Measurements from ENCODE around the gene DNAJB9. TPM values are rescaled to one million over a fixed set of nuclear protein-coding genes. Genes with fewer than 3 reads are reported as not detected.

Gene DNAJB9
- total RNA-seq, result 49.5 and 72.7 TPM in 2 replicates

GRCh38 chr7:108569381-108570145 is at the start of gene DNAJB9, which contains the start of gene THAP5:
TSS of gene DNAJB9 (plus strand) at chr7:108569874. CDS start at chr7:108571727, 1,853 bp downstream.
TSS of gene THAP5 (minus strand) at chr7:108569706. CDS start at chr7:108569569, 137 bp downstream.
- Histone ChIP-seq H3K27me3 (ENCODE audit: control insufficient read depth, insufficient read depth, low read length) (no peaks in the 10 kb centered on the region), H3K4me3 (ENCODE audit: low read depth, low read length) (peak within 1 kb of the TSS; percentile 84), H3K36me3 (ENCODE audit: control insufficient read depth, insufficient read depth, low read length) (no peaks in the 10 kb centered on the region)
- peak; percentile 98 for DNase-seq (ENCODE audit: low read depth)
- TF ChIP-seq, protein P1, sequence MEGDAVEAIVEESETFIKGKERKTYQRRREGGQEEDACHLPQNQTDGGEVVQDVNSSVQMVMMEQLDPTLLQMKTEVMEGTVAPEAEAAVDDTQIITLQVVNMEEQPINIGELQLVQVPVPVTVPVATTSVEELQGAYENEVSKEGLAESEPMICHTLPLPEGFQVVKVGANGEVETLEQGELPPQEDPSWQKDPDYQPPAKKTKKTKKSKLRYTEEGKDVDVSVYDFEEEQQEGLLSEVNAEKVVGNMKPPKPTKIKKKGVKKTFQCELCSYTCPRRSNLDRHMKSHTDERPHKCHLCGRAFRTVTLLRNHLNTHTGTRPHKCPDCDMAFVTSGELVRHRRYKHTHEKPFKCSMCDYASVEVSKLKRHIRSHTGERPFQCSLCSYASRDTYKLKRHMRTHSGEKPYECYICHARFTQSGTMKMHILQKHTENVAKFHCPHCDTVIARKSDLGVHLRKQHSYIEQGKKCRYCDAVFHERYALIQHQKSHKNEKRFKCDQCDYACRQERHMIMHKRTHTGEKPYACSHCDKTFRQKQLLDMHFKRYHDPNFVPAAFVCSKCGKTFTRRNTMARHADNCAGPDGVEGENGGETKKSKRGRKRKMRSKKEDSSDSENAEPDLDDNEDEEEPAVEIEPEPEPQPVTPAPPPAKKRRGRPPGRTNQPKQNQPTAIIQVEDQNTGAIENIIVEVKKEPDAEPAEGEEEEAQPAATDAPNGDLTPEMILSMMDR (IDR thresholded peaks at IDR 0.05; ENCODE audit: insufficient read depth, low read length, poor library complexity, severe bottlenecking), result no peak

DNA sequence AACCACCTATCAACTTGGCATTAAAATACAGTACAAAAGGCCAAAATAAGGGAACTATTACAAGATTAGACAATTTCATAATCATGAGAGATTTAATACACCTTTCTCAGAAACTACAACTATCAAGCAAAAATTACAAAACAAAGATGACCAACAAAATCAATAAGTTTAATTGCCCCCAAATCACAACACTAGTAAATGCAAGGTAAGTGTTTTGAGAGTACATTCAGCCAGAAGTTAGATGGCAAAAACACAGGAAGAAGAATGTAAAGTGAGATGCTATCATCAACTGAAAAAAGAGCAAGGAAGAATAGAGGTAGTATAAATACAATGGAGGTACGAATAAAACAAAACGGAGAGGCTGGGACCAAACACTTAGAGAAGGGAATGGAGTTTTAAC is 46.9 kb upstream of the DNAJB9 start:
- TF ChIP-seq, protein P1 (IDR thresholded peaks at IDR 0.05; ENCODE audit: insufficient read depth, low read length, poor library complexity, severe bottlenecking), result no peak
- no peaks in the 10 kb centered on the region for H3K27me3 ChIP-seq (ENCODE audit: control insufficient read depth, insufficient read depth, low read length)

DNA sequence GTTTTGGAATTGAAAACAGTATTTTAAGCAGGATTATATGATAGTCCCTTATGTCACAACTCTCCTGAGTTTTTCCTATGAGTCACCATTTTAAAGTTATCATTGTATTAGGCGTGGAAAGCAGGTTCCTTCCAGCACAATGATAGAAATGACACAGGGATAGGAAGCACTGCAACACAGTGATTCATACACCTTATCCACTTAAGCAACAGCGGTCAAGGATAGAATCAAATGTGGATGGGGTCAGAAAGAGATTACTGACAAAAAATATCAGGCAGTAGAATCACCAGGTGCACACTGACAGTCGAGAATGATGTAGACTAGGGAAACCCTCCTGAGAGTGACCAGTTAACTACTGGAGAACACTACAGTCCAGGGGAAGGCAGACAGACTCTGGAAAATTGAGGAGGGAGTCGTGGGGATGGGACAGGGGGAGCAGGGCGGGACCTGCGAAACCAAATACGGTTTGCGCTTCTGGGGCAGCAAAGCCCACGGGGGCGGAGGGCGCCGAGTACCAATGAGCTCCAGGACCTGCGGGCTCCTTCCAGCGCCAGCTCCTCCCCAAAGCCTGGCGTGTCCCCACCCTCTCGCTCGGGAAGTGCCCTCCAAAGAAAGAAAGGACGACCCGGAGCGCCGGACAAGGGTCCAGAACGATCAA is 44.2 kb upstream of the DNAJB9 start:
- TF ChIP-seq, protein P1 (IDR thresholded peaks at IDR 0.05; ENCODE audit: insufficient read depth, low read length, poor library complexity, severe bottlenecking), result no peak
- no peaks in the 10 kb centered on the region for H3K27me3 ChIP-seq (ENCODE audit: control insufficient read depth, insufficient read depth, low read length)
- peak; percentile 45 for DNase-seq (ENCODE audit: low read depth)
- H3K4me3 ChIP-seq (ENCODE audit: low read depth, low read length), result peak overlapping the region; percentile 59
- no peaks in the 10 kb centered on the region for H3K36me3 ChIP-seq (ENCODE audit: control insufficient read depth, insufficient read depth, low read length)

More for the DNA sequence above, 46.9 kb upstream of the DNAJB9 start:
- no peak for DNase-seq (ENCODE audit: low read depth)
- H3K4me3 ChIP-seq (ENCODE audit: low read depth, low read length), result no peak overlapping the region
- no peaks in the 10 kb centered on the region for H3K36me3 ChIP-seq (ENCODE audit: control insufficient read depth, insufficient read depth, low read length)

DNA sequence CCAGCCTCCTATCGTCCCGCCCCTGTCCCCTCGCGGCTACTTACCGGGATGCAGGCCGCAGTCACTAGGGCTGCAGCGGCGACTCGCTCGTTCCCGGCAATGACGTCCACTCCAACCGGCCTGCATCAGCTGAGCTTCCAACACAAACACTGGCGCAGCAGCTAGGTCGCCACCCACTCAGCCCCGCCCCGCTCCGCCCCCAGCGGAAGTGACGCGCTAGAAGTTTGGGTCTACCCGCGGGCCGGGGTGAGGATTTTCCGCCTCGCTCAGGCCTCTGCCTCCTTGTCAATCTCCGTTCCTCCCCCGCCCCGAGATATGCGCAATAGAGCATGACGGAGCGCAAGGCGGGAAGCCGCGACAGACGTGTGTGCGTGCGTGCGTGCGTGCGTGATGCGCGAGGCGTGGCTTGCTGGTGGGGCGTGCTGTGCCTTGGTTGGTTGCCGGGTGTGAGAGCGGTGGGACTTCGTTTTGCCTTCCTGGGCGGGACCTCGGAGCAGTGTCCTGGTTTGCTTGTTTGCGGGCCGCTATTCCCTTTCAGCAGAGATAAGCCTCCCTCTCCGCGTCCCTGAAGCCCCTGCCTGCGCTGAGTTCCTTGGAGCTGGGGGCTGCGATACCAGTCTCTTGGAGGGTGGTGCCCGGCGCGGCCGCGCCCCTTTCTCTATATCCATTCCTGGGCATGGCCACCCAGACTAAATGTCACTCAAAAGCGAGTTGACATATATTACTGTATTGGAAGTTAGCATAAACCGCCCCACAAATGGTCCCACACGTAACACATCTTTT is 43.5 kb upstream of the DNAJB9 start, which contains the start of gene PNPLA8:
Gene PNPLA8, minus strand, starts transcription at position 151 of the 783 bp plus-strand sequence. CDS start 10,644 bp downstream, outside the sequence.
- TF ChIP-seq, protein P1 (IDR thresholded peaks at IDR 0.05; ENCODE audit: insufficient read depth, low read length, poor library complexity, severe bottlenecking), result no peak
- Histone ChIP-seq H3K4me3 (ENCODE audit: low read depth, low read length) (peak within 1 kb of the TSS; percentile 59), H3K27me3 (ENCODE audit: control insufficient read depth, insufficient read depth, low read length) (no peaks in the 10 kb centered on the region), H3K36me3 (ENCODE audit: control insufficient read depth, insufficient read depth, low read length) (no peaks in the 10 kb centered on the region)
- peak; percentile 95 for DNase-seq (ENCODE audit: low read depth)

DNA sequence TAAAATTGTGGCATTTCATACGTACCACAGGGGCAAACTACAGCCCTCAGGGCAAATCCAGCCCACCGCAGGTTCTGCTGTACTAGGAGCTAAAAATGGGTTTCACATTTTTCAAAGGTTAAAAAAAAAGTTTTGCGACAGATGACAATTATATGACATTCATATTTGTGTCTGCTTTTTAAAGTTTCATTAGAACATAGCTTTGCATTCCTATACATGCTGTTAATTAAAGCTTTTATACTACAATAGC is 43.0 kb upstream of the DNAJB9 start:
- DNase-seq (ENCODE audit: low read depth), result no peak
- TF ChIP-seq, protein P1 (IDR thresholded peaks at IDR 0.05; ENCODE audit: insufficient read depth, low read length, poor library complexity, severe bottlenecking), result no peak
- H3K27me3 ChIP-seq (ENCODE audit: control insufficient read depth, insufficient read depth, low read length), result no peaks in the 10 kb centered on the region

More for the DNA sequence above, 43.0 kb upstream of the DNAJB9 start:
- peak overlapping the region; percentile 59 for H3K4me3 ChIP-seq (ENCODE audit: low read depth, low read length)
- H3K36me3 ChIP-seq (ENCODE audit: control insufficient read depth, insufficient read depth, low read length), result no peaks in the 10 kb centered on the region

Measured in kidney epithelial cell (primary cell).